Measurements from ENCODE around the gene TMEM204.
"Not testable (repeated sequence)": the region's sequence is repeated elsewhere in the genome, so short reads cannot be mapped to it uniquely, and the experiment has no call there.

GRCh38 chr16:1595511-1595910, 62.0 kb downstream of the TMEM204 start:
- not testable (repeated sequence) for TF ChIP-seq CTCF, EP300 (IDR thresholded peaks at IDR 0.05)
